ENCODE measurements around the gene ZGRF1. TPM values are rescaled to one million over a fixed set of nuclear protein-coding genes. Genes with fewer than 3 reads are reported as not detected.

Gene ZGRF1
- polyA plus RNA-seq, 1 donor from 2014 or later = 18.0 TPM

DNA sequence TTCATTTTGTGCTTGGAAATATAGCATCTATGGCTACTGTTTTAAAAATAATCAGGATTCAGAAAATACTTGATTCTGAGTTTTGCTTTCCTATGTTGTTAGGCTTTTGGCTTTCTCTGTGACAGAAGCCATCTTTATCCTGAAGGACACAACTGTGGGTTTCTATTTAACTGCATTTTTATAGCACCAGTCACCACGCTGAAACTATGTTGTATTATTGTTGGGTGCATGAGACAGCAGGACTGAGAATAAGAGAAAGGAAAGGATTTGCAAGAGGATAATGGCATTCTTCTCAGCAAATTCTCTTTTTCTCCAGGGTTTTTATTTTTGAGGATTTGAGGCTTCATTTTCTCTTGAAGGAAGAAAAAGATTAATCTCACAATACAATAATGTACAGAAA lies 110.6 kb downstream of the ZGRF1 start:
- Histone ChIP-seq H3K9me2 (ENCODE audit: insufficient read depth, low read length) (no peaks in the 10 kb centered on the region), H3K9ac (ENCODE audit: low read length) (no peak overlapping the region), H3K9me3 (ENCODE audit: low read length) (peaks cover 7% of the 10 kb centered on the region), H3K27me3 (ENCODE audit: insufficient read depth, low read depth, low read length) (peaks cover 50% of the 10 kb centered on the region), H2AFZ (ENCODE audit: low read depth, low read length) (no peak overlapping the region), H3F3A (ENCODE audit: insufficient read depth, low read length, poor library complexity, severe bottlenecking) (no peaks in the 10 kb centered on the region), H3K79me2 (replicated peaks; ENCODE audit: insufficient read depth, low read length) (no peaks in the 10 kb centered on the region), H4K20me1 (ENCODE audit: insufficient read depth) (no peaks in the 10 kb centered on the region), H3K27ac (ENCODE audit: low read length) (no peak overlapping the region), H3K4me3 (ENCODE audit: low read length) (no peak overlapping the region), H3K4me2 (ENCODE audit: low read length) (no peak overlapping the region), H3K36me3 (ENCODE audit: insufficient read depth, low read length) (no peaks in the 10 kb centered on the region)
- TF ChIP-seq CTCF (IDR thresholded peaks at IDR 0.05; ENCODE audit: poor library complexity, severe bottlenecking) = no peak
- TF ChIP-seq REST (IDR thresholded peaks at IDR 0.05; ENCODE audit: borderline replicate concordance) = no peak
- TF ChIP-seq EP300 (conservative IDR thresholded peaks at IDR 0.05; ENCODE audit: poor library complexity, severe bottlenecking) = no peak
- no peak for TF ChIP-seq SMC3 (conservative IDR thresholded peaks at IDR 0.05; ENCODE audit: poor library complexity)
- no peak for TF ChIP-seq POLR2AphosphoS5 (IDR thresholded peaks at IDR 0.05)
- no peak for TF ChIP-seq MXI1 (conservative IDR thresholded peaks at IDR 0.05; ENCODE audit: poor library complexity, severe bottlenecking)
- TF ChIP-seq TAF1 (IDR thresholded peaks at IDR 0.05; ENCODE audit: low read depth) = no peak
- TF ChIP-seq EZH2 (IDR thresholded peaks at IDR 0.05; ENCODE audit: borderline replicate concordance, insufficient read depth, low read length, poor library complexity, severe bottlenecking) = no peak
- TF ChIP-seq RAD21 (conservative IDR thresholded peaks at IDR 0.05) = no peak

DNA sequence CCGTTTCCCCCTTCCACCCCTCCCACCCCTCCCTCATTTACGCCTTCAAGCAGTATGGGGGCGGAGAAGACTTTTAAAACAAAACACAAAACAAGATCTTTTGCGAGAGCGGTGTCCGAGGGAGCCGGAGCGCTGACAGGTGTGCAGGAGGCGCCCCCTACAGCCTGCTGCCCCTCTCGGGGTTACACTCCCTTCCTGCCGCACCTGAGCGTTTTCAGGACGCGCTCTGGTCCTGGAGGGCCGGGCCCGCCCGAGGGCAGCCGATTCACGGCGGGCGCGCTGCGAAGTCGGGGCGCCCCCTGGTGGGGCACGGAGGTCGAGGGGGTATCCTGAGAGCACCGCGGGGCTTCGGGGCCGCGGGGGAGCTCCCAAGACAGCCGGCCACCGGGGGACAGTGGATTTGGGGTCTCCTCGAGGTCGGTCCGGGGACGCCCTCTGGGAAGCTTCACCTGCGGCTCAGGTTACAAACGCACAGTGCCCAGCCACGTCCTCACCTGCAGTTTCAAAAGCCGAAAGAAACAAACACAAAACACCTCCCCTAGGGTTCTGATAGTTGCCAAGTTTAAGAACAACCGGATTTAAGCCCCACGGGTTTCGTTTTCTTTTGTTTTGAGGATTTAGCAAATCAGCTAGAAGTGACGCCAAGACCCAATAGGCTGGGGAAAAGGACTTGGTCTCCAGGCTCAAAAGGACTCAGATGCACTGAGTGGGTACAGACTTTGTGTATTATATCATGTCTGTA lies 112.8 kb downstream of the ZGRF1 start:
- H3K9me3 ChIP-seq (ENCODE audit: low read length) = peaks cover 7% of the 10 kb centered on the region
- no peak overlapping the region for H3K9ac ChIP-seq (ENCODE audit: low read length)
- no peak overlapping the region for H3K4me2 ChIP-seq (ENCODE audit: low read length)
- no peaks in the 10 kb centered on the region for H3F3A ChIP-seq (ENCODE audit: insufficient read depth, low read length, poor library complexity, severe bottlenecking)
- H2AFZ ChIP-seq (ENCODE audit: low read depth, low read length) = no peak overlapping the region
- H3K27me3 ChIP-seq (ENCODE audit: insufficient read depth, low read depth, low read length) = peaks cover 71% of the 10 kb centered on the region
- H3K79me2 ChIP-seq (replicated peaks; ENCODE audit: insufficient read depth, low read length) = no peaks in the 10 kb centered on the region
- H3K4me3 ChIP-seq (ENCODE audit: low read length) = no peak overlapping the region
- TF ChIP-seq REST (IDR thresholded peaks at IDR 0.05; ENCODE audit: borderline replicate concordance) (no peak), CTCF (IDR thresholded peaks at IDR 0.05; ENCODE audit: poor library complexity, severe bottlenecking) (peak; percentile 42)
- no peak overlapping the region for H3K27ac ChIP-seq (ENCODE audit: low read length)
- no peaks in the 10 kb centered on the region for H3K36me3 ChIP-seq (ENCODE audit: insufficient read depth, low read length)
- no peaks in the 10 kb centered on the region for H3K9me2 ChIP-seq (ENCODE audit: insufficient read depth, low read length)
- no peaks in the 10 kb centered on the region for H4K20me1 ChIP-seq (ENCODE audit: insufficient read depth)
